Right lobe of liver (tissue), 4 donors: ENCODE measurements around the gene ERC1.

Source experiments
- POLR2A ChIP-seq: fragments of 450-650 bp; IDR thresholded peaks from one replicate; pipeline ENCODE4 v1.6.1; 2017; ENCODE audit warnings: antibody characterized with exemption, mild to moderate bottlenecking
- TF ChIP-seq, protein P1 (sequence below), 4 donors: fragments of 200-600 bp in 3 of 4; fragments of 450-650 bp in 1 of 4; IDR thresholded peaks; one replicate each; pipeline versions ENCODE4 v1.5.1 to v1.8.0; 2016 to 2022; ENCODE audit warnings: antibody characterized with exemption in 4 of 4, mild to moderate bottlenecking in 2 of 4
- donor health status: DM: no; HTN: no; CAD: no.
- donor health status: DM: no; HTN: no; CAD: no.
- donor health status: DM: no; HTN: yes; CAD: no.

DNA sequence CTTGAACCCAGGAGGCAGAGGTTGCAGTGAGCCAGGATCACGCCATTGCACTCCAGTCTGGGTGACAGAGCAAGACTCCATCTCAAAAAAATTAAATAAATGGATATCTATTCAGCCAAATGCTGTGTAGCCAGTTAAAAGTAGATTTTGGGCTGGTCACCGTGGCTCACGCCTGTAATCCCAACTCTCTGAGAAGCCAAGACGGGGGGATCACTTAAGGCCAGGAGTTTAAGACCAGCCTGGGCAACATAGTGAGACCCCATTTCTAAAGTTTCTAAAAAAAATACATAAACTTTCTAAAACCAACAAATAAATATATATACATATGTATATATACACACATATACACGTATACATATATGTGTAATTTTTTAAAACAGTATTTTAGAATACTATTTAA is 414.6 kb downstream of the ERC1 start:
- TF ChIP-seq POLR2A, result no peak
- TF ChIP-seq, protein P1, sequence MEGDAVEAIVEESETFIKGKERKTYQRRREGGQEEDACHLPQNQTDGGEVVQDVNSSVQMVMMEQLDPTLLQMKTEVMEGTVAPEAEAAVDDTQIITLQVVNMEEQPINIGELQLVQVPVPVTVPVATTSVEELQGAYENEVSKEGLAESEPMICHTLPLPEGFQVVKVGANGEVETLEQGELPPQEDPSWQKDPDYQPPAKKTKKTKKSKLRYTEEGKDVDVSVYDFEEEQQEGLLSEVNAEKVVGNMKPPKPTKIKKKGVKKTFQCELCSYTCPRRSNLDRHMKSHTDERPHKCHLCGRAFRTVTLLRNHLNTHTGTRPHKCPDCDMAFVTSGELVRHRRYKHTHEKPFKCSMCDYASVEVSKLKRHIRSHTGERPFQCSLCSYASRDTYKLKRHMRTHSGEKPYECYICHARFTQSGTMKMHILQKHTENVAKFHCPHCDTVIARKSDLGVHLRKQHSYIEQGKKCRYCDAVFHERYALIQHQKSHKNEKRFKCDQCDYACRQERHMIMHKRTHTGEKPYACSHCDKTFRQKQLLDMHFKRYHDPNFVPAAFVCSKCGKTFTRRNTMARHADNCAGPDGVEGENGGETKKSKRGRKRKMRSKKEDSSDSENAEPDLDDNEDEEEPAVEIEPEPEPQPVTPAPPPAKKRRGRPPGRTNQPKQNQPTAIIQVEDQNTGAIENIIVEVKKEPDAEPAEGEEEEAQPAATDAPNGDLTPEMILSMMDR (IDR thresholded peaks at IDR 0.05), result no peak
